Dermis microvascular lymphatic vessel endothelial cell (primary cell): Measurements from ENCODE around the gene APBB2. TPM values are rescaled to one million over a fixed set of nuclear protein-coding genes. Genes with fewer than 3 reads are reported as not detected.

Experiments used
- DNase-seq, 2 donors: peaks; one replicate each; pipeline versions ENCODE4 v3.0.0 to v3.0.0-alpha.2; 2010; ENCODE audit warnings: low read depth in 2 of 2
- total RNA-seq: library from RNA; depleted of rRNA; stranded (reverse); fragments of >200 nt; gene quantifications from 2 replicates; pipeline ENCODE4 v1.2.1, GENCODE V29; 2014

The APBB2 gene
- total RNA-seq, result 23.0 and 30.9 TPM in 2 replicates

- DNase-seq, result peak; percentile 91 to 98
These were observed at the start of gene APBB2 for GRCh38 chr4:41214136-41214824. TSS of gene APBB2 (minus strand) at chr4:41214542. CDS start at chr4:41033254, 181,288 bp downstream.

- DNase-seq, result no peak
These were observed 47.9 kb upstream of the APBB2 start for GRCh38 chr4:41262198-41262597.

GRCh38 chr4:41260116-41260733 is 45.9 kb upstream of the APBB2 start:
- no peak for DNase-seq

GRCh38 chr4:41258783-41259182 is 44.4 kb upstream of the APBB2 start:
- DNase-seq, result peak; percentile 43 to 70

DNA sequence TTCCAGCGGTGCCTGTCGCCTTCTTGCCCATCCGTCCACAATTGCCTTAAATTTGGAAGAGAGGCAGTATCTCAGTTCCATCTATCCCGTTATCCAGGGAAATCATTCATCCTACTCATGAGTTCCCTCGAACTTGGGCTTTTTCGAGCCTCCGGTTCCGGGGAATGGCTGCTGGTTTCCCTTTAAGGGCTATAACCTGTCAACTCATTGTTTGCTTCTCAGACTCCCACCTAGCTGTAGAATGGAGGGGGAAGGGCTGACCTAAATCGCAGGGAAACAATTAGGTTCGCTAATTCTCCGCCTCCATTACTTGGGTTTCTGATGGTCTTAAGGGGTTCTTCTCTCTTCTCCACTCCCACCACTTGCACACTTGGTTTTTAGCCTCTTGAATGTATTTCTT is 43.6 kb upstream of the APBB2 start:
- peak in 1 of 2 donors; percentile 2 for DNase-seq

- DNase-seq, result peak in 1 of 2 donors; percentile 56
These were observed 43.0 kb upstream of the APBB2 start for GRCh38 chr4:41257257-41257901.

DNA sequence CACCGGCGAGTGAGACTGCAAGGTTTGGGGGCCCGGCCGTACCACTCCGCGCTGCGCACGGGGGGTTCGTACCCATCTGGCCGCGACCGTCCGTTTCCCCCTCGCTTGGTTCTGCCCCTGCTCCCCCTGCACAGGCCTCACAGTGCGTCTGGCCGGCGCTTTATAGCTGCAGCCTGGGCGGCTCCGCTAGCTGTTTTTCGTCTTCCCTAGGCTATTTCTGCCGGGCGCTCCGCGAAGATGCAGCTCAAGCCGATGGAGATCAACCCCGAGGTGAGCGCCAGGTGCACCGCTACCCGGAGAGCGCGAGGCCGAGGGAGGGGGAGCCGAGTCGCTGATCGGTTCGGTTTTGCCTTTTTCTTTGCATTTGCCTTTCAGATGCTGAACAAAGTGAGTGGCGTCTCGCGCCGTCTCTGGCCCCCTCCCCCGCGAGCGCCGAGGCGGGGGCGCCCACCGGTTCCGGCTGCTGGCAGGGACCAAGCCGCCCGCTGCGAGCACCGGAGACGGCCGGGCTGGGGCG is 42.5 kb upstream of the APBB2 start, which contains the start of gene UCHL1:
UCHL1 (plus strand) TSS at position 189 of the 517 bp plus-strand sequence; CDS start at position 238, 49 bp downstream.
- DNase-seq, result peak in 1 of 2 donors; percentile 65

DNA sequence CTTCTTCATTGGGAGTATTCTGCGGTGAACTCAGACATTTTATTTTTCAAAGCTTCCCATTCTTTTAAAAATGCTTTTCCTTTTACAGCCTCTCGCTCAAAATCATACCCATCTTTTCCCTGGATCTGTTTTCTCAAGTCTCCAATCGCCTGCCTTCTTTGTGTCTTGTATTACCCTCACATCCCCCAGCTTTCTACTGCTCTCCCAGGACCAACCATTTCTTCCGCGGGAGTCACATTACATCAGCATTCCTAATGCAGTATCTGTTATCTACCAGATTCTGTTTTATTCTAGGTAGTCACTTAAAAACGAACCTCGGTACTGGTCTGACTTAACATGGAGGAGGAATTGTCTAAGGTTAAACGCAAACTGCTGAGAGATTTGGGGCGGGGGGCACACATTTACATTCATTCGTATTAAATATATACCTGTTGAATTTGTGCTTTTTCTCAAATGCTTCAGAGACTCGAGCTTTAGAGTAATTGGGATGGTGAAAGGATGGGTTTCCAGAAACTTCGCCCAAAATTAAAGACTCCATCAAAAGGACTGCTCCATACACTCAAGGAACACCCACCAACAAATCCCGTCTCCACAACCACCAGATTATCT is 41.9 kb upstream of the APBB2 start:
- DNase-seq, result peak in 1 of 2 donors; percentile 9

DNA sequence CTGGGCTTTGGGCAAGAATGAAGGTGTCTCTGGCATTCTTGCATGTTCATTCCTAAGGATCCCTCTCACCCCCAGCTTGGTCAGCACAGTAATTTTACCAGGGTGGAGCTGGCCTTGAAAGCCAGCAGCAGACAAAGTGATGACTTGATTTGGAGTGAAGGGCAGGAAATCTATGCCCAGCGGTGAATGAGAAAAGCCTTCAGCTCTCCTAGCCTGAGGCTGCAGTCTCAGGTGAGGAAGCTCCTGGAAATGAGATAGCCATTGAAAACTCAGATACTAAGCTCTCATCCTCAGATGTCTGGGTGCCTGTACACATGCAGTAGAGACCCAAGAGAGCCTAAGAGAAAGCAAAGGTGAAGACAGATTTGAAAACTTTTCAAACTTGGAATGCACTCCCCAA is 31.6 kb upstream of the APBB2 start:
- DNase-seq, result no peak

DNA sequence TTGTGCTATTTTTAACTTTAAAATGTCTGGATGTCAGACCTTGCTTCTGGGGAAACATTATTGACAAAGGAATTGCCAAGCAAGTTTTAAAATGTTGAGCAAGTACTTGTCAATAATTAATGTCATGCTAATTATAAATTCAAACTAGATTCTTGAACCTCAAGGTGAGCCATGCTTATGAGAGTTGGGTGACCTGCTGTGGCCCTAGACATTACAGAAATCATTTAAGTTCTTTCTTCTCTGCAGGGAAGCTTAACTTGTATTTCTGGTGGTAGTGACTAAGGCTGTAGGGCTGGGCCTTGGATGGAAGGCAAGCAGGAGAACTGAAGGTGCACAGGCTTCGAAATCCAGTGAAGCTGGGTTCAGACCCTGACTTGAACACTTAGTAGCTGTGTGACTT is 27.6 kb upstream of the APBB2 start:
- no peak for DNase-seq

GRCh38 chr4:41236508-41236907 is 22.2 kb upstream of the APBB2 start:
- DNase-seq, result no peak

DNA sequence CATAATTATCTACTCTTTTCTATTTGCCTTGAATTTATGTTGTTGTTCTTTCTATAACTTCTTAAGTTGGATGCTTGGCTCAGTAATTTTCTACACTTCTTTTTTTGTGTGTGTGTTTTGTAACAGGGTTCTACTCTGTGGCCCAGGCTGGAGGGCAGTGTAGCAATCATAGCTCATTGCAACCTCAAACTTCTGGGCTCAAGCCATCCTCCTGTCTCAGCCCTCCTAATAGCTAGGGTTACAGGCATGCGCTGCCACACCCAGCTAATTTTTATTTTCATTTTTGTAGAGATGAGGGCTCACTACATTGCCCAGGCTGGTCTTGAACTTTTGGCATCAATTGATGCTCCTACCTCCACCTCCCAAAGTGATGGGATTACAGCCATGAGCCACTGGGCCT is 21.7 kb upstream of the APBB2 start:
- DNase-seq, result no peak

GRCh38 chr4:41232856-41233255 is 18.5 kb upstream of the APBB2 start:
- no peak for DNase-seq

- DNase-seq, result peak in 1 of 2 donors; percentile 30
These were observed 18.1 kb upstream of the APBB2 start for GRCh38 chr4:41232406-41232805.

DNA sequence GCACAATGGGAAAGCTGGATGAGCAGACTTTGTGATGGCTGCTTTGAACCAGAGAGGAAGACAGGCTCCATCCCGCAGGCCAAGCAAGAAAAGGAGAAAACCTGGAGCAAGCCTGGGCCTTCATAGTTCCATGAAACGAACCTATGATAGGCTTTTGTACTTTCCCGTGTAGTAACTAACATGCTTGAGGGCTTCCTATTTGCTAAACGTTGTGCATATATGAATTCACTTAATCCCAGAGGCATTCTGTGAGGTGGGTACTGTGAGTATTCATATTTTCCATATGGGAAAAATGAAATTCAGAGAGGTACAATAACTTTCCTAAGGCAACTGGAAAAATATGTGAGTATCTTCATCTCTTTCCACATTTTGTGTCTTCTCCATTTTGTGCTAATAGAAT is 13.6 kb upstream of the APBB2 start:
- no peak for DNase-seq

DNA sequence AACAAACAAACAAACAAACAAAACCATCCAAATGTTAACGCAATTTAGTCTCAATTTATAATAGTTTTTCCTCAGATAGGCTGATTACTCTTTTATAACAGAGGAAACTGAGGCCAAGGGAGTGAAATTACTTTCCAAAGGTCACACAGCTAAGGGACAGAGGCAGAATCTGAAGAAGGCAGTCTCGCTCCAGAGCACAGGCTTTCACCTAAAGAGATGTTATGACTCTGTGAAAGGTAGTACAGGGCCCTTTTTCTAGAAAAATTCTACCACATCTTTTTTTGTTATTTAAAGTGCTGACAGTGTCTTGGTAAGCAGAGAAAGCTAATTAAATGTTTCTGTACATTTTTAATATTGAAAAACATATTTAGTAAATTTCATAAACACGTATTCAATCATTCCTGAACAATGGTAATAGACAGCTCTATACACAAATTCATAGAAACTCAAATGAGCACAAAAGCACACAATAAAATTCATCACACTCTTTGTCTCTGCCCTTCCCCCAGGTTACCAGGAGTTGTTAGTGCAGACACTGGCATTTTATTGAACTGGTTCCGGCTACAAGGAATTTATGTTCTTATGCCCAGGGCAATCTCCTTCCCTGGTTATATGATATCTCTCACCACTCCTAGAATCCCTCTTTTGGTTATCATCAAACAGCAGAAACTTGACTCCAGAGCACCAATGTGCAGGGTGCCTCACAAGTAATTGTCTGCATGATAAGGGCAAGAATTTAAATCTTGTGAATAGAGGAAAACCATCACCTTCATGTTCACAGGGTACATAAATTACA is 7.7 kb upstream of the APBB2 start:
- no peak for DNase-seq

DNA sequence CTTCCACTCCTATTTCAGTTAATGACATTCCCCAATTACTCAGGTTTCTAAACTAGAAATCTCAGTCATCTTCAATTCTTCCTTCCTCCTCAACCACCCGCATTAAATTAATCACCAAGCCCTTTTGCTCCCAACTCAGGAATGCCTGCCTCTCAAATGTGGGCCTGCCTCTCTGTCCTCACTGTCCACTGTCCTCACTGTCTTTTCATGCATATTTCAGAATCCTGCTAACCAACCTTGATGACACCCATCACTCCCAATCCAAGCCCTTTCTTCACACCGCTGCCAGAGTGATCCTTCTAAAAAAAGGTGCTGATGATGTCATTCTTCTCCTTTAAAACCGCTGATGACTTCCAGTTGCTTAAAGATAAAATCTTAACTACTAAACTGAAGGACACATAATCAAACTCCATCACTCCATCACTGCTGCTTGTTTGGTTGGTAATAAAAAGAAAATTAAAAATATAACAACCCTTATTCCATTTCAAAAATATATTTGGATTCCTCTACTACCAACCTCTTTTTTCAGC is 5.1 kb upstream of the APBB2 start:
- DNase-seq, result no peak

GRCh38 chr4:41218703-41219102 is 4.4 kb upstream of the APBB2 start:
- no peak for DNase-seq

DNA sequence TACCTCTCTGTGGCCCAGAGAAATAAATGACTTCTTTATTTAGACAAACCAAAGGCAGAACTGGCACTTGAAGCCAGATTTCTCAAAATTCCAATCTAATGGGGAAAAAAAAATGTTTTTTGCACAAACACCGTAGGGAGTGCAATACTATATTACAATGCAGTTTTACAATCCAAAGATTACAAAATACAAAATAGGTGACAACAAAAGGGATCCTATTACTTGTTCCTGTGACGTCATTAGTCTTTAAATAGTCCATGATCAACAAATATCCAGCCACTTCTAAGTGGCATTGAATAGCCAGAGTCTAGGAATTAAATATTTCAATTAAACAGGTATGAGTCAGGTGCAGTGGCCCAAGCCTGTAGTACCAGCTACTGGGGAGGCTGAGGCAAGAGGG is 3.0 kb upstream of the APBB2 start:
- DNase-seq, result peak in 1 of 2 donors; percentile 16

DNA sequence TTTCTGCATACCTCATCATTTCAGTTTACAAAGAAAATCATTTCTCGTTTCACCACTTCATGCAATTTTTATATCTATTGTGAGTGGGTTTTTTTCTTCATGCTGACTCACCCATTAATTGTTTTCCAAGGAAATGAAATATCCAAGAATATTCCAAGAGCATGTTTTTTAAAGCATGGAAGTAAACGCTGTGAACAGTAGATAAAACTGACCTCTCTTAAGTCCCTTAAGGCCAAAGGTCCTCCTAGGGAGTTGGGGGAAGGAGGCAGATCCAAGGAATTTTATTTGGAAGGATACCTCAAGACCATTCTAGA is 2.6 kb upstream of the APBB2 start:
- DNase-seq, result peak in 1 of 2 donors; percentile 71
